Measurements from ENCODE around the gene TBC1D4.

TBC1D4 gene

DNA sequence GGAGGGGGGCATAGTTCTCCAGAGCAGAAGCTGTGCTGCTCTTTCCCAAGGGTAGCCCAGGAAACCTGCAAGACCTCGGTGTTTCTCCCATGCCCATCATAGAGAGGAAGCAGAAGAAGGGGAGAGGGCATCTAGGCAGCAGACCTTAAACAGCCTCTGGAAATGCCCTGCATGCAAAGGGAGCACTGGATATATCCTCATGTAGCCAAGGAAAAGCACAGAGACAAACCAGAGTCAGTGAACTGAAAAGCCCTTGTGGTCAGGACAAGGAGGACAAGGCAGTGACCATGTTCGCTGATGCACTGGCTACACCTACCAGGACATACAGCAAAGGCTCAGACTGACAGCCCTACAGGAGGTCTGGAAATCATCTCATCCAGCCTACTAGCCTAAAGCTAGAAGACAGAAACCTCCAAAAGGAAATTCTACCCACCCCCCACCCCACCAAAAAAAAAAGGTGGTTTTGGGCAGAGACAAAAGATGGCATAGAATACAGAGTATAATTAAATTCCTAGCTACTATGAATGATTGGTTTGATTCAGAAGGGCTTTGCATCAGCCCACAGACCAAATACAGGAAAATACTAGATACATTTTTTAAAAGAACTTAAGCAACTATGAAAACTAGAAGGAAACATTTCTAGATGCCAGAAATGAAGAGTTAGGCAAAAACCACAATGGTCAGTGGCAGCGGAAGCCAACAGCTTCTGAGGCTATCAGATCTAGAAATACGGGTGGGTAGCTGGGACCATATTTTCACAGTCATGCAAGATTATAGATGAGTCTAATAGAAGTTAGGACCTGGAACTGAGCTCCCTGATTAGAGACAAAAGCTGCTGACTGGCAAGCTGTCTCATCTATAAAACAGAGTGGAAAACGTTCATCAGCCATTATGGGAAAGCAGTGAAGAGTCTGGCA, 4.4 kb upstream of the TBC1D4 start:
- DNase-seq, result no peak

DNA sequence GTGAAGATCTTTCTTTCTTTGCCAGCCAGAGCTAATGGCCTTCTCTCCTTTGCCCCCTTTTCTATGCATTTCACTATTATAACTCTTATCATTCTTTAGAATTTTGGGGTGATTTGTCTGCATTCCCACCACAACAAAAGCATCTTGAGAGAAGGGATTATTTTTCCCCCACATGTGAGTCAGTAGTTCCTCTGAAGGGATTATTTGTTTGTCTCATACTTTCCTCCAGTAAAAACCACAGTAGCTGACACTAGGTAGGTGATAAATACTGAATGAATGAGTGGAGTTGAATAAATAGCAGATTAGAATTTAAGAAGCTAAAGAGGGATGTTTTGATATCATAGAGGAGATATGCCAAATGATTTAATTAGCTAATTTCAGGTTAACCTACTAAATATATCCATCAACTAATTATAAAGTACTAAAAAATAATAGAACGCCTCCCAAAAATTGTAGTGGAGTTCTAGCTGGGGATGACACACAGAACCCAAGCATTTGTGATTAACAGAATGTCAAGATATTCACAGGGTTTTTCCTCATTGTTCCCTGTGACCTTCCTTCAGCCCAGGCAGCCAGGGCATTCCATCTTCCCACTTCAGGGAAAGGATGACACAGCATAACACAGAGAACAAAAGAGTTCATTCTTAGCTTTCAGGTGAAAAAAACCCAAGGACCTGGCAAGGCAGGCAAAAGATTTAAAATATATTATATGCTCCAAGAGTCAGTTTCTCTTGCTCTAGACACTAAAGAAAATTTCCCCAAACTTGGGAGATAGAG, 3.5 kb upstream of the TBC1D4 start:
- no peak for DNase-seq

DNA sequence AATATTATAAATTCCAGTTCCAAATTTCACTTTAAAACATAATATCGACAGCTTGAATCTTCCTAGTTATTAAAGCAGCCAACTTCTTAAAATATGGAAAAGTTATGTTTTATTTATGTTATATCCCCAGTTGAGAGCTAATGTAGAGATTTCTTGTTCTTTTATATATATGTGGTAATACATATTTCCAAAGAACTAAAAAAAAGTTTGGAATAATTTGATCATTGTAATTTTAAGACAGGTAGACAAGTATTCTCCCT, 781 bp upstream of the TBC1D4 start:
- DNase-seq, result no peak

DNA sequence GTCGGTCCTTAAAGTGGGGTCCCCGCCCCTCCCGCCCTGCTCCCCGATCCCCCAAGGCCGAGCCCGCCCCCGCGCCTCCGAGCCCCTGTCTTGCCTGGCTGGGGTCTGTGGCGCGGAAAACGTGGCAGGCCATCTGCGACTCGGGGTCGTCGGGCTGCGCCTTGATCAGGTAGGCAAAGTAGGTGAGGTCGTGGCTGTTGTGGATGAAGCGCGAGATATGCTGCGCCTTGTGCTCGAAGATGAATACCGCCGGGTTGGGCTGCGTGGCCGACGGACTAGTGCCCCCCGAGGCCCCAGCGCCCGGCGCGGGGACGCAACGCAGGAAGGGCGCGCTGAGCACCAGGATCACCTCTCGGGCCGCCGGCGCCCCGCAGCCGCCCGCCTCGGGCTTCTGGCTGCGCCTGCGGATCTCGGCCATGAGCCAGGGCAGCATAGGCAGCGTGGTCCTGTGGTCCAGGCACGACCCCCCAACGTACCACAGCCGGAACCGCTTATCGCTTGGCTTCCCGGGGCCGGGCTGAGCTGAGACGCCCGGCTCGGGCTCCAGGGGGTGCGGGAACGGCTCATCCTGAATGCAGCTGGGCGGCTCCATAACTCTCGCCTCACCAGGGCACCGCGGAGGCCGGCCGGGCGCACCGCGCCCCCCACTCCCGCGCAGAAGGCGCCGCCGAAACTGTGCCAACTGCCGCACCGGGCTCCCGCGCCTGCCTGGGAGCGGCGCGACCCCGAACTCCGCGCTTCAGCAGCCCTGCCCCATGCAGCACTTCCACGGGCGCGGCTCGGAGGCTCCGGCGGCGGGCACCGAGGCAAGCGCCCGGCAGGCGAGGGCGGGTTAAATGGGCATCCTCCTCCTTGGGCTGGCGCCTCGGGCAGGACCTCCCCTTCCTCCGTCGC, 546 bp downstream of the TBC1D4 start:
- DNase-seq, result peak; percentile 35

DNA sequence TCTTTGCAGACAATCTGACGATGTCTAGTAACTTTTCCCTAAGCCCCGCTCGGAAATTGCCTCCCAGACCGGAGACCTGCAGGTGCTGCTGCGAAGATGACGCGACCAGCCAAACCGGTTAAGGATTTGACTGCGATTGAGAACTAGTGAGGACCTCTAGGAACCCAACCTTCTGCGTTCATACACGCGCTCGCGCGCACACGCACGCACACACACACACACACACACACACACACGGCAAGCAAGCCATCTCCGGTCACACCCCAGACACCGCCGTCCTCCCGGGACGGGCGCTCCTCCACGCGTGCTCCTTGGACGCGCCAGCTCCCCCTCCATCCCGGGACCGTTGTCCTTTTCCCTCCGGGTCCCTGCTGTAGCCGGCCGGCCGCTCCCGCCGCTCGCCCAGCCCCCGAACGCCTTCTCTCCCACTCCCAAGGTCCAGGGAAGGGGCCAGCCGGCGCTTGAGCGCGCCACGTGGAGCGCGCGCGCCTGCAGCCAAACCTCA, 1.2 kb downstream of the TBC1D4 start:
- peak; percentile 28 for DNase-seq

DNA sequence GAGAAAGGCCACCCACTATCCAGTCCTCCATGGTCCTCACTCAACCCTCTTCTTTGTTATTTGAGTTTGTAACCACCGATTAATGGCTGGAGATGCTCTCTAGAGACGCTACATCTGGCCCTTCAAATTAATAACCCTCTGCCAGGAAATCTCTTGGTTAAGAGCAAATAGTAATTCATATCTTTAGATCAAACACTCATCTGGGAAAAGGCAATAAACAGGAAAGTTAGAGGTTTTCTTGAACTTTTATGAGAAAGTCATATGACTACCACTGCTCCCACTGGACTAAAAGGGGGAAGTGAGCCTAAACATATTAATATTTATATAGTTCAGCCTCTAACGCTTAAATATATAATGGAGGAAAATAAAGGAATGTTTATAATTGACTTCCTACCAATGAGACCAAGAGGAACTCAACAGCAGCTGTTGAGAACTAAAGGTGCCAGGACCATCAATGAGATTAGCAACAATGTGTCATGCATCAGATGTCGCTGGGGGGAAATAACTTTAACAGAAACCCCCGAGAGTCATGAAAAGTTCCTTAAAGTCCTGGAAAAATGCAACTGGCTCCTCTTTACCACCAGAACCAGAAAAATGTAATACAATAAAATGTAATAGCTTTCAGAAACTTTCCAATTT, 2.7 kb downstream of the TBC1D4 start:
- no peak for DNase-seq

DNA sequence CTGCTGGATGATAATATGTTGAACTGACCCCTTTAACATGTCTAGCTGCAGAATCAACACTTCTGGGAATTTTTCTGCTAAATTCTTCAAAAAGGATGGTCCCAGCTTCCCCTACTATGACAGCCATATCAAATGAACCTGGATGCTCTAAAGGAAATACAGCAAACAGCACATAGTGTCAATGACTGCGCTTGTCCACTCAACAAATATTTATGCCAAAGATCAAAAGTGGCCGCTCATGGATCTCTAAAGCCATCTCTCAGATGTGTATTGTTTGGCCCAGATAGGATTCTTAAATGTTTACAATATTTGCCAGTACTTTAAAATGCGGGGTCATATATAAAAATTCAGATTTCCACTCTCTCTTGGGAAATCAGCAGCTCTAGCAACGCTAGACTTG, 3.3 kb downstream of the TBC1D4 start:
- DNase-seq, result no peak

DNA sequence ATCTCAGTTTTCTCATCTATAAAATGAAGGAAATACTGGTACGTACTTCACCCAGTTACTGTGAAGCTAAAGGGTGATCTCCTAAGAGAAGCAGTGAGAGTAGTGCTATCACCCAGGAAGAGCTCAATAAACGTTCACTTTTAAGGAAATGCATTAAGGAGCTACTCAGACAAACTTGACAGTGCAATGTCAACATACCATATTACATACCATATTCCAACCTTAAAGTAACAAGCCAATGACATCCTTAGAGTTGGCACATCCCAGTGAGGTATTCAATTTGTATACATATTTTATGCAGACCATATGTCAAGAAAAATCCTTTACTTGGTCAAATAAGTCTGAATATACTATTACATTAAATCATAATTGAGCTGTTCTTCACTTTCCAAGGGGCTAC, 7.0 kb downstream of the TBC1D4 start:
- no peak for DNase-seq

DNA sequence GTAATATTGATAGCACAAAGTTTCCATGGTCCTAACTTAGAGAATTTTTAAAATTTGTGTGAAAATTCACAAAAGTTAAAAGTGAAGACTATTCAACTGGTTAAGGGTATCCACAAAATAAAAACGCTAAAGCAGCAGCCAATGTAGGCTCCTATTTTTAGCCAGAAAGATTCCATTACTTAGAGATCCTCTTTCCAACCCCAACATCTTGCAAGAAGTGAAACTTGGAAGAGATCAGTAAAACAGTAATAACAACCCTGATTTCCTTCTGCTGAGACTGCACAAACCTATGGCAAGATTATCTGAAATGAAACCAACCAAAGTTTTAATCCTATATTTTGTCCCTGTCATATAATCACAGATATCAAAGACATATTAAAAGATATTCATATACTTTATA, 8.5 kb downstream of the TBC1D4 start:
- DNase-seq, result no peak

DNA sequence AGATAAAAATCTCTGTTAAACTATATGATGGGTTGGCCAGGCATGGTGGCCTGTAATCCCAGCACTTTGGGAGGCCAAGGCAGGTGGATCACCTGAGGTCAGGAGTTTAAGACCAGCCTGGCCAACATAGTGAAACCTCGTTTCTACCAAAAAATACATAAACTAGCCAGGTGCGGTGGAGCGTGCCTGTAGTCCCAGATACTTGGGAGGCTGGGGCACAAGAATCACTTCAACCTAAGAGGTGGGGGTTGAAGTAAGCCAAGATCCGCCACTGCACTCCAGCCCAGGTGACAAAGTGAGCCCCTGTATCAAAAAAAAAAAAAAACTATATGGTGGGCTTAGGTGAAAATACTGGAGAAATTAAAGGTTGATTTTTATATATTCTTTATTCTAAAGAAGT, 11.3 kb downstream of the TBC1D4 start:
- DNase-seq, result no peak

DNA sequence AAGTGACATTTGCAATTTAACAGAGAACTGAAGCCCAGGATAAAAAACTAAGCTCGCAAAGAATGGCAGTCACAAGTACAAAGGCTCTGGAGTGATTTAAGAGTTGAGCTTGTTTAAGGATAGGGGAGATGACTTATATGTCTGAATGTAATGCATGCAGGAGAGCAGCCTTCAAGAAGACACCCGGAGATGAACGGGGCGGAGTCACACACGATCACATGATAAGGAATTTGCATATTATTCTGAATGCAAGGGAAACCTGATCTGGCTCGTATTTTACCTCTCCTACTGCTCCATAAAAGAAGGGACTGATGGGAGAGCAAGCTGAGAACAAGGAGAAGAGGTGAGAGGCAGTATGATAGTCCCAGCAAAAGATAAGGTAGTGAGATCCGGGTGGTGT, 12.9 kb downstream of the TBC1D4 start:
- DNase-seq, result no peak

DNA sequence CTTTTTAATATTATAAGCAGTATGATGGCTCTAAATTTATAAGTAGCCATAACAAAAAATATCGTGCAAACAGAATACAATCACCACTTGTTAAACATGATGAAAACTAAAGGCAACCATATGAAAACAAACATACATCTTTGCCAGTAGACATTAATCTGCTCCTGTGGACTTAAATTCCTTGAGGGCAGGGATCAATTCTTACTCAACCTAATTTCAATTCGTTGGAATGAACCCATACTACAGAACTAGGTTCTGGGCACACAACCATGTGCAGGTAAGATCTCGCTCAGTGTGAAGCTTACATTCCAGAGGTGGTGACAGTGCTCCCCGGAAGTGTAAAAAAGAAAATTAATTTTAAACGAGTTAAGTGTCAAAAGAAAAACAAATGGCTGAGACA, 13.4 kb downstream of the TBC1D4 start:
- no peak for DNase-seq

DNA sequence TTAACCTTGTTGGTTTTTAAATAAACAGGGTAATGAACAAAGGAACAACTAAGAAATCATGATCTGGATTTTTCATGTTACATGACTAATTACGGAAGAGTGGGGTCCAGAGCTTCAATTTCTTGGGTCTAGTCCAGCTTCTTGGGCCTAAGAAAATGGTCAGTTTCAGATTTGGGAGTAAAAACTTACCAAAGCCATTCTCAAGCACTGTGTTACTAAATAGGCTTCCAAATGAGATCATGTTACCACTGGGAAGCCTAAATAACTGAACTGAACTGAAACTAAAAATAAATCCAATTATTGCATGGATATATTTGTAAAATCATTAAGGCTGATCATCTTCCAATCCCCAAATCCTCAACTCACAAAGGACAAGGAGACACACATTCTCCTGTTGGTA, 13.9 kb downstream of the TBC1D4 start:
- no peak for DNase-seq

DNA sequence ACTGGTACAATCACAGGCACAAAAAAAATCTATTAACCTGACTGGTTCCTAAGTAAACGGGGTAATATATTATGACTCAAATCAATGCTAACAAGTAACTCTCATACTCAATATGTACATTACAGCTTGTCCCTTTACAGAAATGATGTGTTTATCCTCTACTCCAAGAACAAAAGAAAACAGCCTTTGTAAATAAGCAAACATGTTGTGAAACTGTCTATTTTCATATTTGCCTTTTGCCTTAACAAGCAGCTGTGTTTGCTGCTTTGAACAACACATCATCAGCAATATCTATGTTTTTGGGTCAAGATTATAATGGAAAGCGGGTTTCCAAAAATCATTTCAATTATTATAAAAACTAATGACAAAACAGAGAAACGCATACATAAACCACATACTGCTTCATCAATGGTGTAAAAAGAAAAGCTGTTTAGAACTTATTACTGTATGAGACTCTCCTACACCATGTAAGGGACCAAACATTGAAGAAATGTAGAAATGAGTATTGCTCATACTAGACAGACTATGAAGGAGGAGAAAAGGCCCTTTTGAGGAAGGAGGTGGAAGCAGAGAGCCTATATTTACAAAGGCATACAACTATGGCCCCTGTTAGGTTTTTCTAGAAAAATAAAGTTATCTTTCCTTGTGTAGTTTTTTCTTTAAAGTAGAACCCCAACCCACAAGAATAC, 14.8 kb downstream of the TBC1D4 start:
- no peak for DNase-seq

DNA sequence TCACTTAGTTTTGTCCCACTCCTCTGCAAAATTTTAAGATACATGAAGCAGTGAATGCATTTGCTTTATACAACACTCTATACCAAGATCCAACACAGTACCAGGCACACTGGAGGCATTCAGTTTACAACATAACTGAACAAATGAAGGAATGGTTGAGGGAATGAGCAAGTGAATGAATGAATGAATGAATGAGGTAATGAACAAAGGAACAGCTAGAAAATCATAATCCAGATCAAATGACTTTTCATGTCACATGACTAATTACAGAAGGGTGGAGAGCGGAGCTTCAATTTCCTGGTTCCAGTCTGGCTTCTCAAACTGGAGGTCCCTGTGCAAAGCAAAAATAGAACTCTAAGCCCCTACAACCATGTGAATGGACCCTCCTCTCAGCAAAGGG, 16.7 kb downstream of the TBC1D4 start:
- no peak for DNase-seq

DNA sequence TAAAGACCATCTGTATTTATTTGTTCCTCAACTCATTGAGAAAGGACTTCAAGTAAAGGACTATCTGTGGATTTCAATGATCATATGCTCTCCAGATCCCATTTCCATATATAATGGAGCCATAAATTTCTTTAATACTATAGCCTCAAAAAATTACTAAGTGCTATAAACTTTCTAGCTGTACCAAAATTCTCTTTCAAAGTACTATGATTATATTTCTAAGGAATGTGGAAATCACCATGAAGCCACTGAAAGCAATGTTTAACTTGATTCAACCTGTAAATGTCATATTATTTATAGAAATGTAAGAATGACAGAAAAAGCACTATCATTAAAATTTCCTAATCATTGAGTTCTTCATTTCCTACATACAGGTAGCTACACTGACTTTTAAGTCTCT, 20.7 kb downstream of the TBC1D4 start:
- no peak for DNase-seq

DNA sequence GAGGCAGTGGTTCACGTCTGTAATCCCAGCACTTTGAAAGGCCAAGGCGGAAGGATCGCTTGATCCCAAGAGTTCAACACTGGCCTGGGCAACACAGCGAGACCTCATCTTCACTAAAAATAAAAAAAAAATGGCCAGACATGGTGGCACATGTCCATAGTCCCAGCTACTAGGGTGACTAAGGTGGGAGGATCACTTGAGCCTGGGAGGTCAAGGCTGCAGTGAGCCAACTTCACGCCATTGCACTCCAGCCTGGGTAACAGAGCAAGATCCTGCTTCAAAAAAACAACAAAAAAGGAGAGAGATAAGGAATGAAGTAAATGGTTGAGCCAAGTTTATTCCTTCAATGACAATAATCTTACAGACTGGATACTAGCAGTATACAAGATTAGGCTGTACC, 21.3 kb downstream of the TBC1D4 start:
- DNase-seq, result no peak

DNA sequence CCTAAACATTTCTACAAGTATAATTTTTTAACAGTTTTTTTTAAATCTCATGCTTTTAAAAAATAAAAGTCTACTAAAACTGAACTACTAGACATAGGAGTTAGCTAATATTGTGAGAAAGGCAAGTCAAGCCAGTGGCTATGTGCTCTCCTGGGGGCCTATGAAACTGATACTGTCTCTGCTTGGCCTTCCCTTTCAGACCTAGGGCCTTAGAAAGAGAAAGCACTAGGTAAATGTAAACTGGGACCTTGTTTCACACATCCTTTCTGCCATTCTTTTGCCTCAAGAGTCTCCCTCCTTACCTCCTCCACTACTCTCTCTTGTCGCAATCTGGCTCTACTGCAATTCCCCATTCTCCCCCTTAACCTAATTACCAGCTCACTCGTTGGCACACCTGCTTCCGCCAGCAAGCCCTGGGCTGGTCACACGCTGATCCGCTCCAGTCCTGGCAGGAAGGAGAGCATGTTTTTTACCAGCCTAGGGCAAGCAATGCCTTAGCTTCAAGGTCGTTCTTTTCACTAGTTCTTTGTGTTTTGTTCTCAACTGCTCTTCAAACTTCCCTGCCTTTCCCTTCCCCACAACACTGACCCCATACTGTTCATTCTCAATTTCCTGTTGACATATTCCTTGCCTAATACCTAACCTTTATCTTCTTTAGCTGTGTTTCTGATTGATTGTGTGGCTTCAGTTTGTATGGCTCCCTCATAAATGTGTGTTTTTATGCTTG, 23.1 kb downstream of the TBC1D4 start:
- DNase-seq, result no peak

DNA sequence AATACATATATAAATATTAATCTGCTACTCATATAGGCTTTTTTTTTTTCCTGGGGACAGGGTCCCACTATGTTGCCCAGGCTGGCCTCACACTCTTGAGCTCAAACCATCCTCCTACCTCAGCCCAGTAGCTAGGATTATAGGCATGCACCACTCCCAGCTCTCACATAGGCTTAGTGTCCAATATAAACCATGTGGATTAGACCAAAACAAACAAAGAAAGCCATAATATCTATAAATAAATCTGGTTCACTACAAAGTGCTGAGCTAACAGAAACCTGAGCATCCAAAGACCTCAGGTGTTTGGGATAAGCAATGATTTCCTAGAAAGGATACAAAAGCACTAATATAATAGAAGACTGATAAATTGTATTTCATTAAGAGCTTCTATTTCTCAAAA, 26.0 kb downstream of the TBC1D4 start:
- no peak for DNase-seq

DNA sequence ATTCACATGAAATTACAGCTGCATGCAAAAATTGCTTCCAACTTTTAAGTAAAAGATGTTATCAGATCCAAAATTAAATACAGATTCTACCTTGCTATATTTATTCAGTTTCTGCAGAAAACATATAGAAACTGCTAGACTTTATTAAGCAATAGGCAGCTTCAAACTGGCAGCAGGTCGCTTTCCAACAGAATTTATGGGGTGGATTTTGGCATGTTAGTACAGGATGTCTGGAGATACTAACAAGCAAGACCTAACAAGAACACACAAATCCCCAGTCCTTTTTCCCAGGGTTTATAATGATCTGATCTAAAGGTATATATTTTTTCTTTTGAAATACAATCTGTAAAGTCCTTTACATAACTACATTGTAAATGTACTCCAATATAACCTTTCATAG, 27.5 kb downstream of the TBC1D4 start:
- DNase-seq, result no peak

DNA sequence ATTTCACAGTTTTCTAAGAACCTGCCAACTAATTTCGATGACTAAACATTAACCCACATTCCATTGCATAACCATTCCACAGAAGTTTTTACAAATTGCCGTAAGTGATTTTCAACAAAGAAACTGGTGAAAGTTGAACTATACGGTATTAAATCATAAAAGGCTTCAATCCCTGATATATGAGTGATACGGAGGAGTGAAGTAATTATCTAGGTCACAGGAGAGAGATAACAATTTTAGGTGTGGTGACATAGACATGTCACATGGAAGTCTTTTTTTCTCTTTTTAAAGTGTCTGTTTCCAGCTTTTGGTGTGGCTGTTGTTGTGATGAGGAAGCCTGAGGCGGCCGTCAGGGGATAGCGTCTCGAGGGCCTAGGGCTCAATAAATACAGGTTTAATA, 29.4 kb downstream of the TBC1D4 start:
- DNase-seq, result no peak

DNA sequence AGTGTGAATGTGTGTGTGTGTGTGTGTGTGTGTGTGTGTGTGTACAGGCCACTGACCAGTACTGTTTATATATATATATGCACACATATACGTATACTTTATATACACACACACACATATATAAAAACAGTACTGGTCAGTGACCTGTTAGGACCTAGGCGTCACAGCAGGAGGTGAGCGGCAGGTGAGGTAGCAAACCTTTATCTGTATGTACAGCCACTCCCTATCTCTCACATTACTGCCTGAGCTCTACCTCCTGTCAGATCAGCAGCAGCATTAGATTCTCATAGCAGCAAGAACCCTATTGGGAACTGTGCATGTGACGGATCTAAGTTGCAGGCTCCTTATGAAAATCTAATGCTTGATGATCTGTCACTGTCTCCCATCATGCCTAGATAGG, 34.5 kb downstream of the TBC1D4 start:
- no peak for DNase-seq

Data from activated T-cell treated with anti-CD3 and anti-CD28 coated beads, Interleukin-2, amount 50 U/mL, for 1 hour (primary cell).